HL-60/S4 (cell line): Measurements from ENCODE around the gene TTC33.
"Not testable (repeated sequence)": the region's sequence is repeated elsewhere in the genome, so short reads cannot be mapped to it uniquely, and the experiment has no call there.

Experiments used
- in situ Hi-C: fragments of 300-500 bp; cut with MboI; formaldehyde crosslinking; loops from 2 replicates; pipeline ENCODE4 v1.14.3; 2022; ENCODE audit warnings: low sequenced_read_pairs

TTC33 gene, protein sequence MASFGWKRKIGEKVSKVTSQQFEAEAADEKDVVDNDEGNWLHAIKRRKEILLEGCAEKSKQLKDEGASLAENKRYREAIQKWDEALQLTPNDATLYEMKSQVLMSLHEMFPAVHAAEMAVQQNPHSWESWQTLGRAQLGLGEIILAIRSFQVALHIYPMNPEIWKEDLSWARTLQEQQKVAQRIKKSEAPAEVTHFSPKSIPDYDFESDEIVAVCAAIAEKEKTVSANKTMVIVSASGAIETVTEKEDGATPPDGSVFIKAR

GRCh38 chr5:40755407-40756365, at the start of gene TTC33:
Gene TTC33 (minus strand): TSS chr5:40755961. CDS start chr5:40747018, 8,943 bp downstream.
- in situ Hi-C loops = no loop called here

DNA sequence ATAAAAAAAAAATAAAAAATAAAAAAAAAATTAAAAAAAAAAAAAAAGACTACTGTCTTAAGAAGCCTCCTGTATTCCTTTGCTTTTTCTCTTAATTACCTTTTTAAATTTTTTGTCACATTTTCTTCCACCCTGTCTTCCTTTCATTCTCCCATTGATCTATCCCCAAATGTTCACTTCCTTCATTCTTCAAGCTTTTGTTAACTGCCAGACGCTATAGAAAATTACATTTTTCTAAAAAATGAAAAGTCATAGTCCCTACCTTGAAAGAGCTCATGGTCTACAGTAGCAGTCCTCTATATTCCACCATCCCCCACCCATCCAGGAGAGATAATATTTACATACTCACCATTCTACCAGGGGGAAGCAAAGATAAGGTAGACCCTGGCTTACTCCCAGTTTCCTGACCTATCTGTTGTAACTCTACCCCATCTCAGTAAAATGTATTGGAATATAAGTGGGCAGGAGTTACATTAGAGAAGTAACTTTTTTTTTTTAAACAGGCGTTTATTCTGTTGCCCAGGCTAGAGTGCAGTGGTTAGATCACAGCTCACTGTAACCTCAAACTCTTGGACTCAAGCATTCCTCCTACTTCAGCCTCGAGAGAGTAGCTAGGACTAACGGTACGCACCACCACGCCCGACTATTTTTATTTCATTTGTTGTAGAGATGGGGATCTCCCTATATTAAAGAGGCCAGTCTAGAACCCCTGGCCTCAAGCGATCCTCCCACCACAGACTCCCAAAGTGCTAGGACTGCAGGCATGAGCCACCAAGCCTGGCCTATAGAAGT, 46.2 kb upstream of the TTC33 start:
- in situ Hi-C loops = no loop called here

DNA sequence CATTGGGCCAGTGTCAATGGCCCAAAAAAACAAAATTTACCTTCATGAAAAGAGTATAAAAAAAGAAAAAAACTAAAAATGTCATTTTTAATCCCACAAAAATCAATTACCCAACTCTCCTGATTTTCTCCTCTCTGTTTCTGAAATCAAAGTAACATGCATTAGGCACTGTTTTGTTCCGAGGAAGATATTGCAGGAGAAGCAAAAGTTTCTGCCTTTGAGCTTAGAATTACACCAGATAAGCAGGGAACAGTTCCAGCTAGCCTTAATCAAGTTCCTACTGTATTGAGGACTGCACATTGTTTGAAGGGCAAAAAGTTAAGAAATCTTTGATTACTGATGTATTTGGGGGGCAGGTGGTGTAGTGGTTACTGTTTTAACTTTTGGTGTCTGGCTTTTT, 43.5 kb upstream of the TTC33 start:
- in situ Hi-C loops = no loop called here

- in situ Hi-C loops = no loop called here
Measured at GRCh38 chr5:40798801-40799210, 43.0 kb upstream of the TTC33 start.

DNA sequence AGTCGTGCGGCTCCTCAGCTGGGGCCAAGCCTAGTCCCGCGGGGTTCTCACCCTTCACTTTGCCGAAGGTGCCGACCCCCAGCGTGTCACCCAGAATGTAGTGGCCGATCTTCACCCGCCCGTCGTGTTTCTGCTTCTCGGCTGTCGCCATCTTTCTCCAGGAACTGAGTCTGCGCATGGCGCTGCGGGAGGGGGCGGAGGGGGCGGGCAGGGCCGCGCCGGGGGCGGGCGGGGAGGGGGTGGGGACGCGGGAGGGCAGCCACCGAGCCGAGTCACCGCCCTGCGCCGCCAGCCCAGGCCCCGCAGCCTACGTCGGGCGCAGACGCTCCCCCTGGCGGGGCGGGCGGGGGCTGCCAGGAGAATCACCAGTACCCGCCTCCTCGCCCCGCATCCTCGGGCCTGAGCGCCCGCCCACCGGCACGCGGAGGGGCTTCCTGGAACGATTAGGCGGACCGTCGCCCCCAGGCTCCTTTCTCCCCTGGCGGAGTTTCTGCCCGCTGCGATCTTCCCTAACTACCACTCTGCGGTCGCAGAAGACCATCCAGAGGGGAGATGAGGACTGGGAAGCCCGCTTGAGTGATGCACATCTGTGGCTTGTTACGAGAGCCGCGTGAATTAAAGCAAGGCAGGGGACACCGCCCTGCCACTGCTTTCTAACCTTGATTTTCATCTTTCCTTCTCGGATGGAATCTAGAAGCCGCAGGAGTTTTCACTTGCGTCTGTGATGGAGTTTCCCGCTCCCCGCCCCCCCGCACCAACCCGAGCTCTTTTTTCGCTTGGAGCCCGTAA, 42.4 kb upstream of the TTC33 start, which contains the start of gene PRKAA1:
TSS of gene PRKAA1 (minus strand) at position 363 of the 789 bp plus-strand sequence. CDS start at position 178, 185 bp downstream.
- in situ Hi-C loops = no loop called here

DNA sequence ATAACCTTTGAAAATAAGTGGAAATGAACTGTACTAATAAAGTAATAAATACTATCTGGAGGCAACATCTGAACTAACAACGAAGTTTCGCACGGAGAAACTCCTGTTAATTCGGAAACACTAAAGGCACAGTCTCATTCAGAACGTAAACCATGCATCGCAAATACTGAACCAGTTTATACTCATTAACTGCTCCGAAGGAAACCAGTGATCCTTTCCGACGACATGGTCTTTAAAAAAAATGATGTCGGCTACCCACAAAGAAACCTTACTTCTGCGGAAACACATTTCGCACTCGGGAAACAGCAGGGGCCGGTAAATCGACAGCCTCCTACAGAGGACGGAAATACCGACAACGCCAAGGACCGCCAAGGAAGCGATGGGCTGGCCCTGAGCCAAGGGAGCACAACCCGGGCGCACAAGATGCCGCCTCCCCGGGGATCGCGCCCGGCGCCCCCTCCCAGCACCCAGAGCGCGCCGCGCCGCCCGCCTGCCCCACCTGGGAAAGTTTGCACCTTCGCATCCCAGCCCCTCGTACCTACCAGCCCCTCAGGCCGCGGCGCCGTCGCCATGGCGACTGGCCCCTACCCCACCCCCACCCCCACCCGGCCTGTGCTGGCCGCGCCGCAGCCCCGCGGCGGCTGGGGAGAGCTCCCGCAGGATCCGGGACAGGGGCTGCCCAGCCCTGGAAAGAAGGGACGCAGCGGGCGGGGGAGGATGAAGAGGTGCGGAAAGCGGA, 41.7 kb upstream of the TTC33 start:
- in situ Hi-C loops = no loop called here

GRCh38 chr5:40796487-40796889, 40.7 kb upstream of the TTC33 start:
- in situ Hi-C loops = no loop called here

DNA sequence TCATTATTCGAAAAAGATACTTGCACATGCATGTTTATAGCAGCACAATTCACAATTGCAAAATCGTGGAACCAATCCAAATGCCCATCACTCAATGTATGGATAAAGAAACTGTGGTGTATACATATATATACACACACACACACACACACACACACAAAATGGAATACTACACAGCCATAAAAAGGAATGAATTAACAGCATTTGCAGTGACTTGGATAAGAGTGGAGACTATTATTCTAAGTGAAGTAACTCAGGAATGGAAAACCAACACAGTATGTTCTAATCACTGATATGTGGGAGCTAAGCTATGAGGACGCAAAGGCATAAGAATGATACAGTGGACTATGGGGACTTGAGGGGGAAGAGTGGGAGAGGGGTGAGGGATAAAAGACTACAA, 39.1 kb upstream of the TTC33 start:
- in situ Hi-C loops = not testable (repeated sequence)

DNA sequence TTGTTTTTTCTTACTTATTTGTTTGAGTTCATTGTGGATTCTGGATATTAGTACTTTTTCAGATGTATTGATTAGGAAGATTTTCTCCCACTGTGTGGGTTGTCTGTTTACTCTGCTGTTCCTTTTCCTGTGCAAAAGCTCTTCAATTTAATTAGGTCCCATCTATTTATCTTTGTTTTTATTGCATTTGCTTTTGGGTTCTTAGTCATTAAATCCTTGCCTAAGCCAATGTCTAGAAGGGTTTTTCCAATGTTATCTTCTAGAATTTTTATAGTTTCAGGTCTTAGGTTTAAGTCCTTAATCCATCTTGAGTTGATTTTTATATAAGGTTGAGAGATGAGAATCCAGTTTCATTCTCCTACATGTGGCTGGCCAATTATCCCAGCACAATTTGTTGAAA, 38.6 kb upstream of the TTC33 start:
- in situ Hi-C loops = not testable (repeated sequence)

GRCh38 chr5:40792691-40793090, 36.9 kb upstream of the TTC33 start:
- in situ Hi-C loops = not testable (repeated sequence)

DNA sequence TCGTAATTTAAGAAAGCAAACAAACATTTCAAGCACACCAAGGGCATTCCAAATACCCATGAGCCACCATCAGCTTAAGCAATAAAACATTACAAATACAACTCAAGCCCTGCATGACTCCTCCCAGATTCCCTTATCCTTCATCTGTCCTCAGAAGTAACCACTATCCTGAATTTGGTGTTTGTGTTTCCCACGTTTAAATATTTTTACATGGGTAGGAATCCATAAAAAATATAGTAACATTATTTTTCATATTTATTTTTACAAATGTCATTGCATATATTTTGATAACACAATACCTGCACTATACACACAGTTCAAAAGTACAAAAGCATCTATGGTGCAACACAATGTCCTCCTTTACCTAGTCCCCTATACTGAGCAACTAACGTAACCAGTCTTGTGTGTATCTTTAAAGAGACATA, 36.0 kb upstream of the TTC33 start:
- in situ Hi-C loops = no loop called here

- in situ Hi-C loops = no loop called here
Measured at GRCh38 chr5:40790947-40791593, 35.3 kb upstream of the TTC33 start.

GRCh38 chr5:40788941-40789340, 33.2 kb upstream of the TTC33 start:
- in situ Hi-C loops = not testable (repeated sequence)

GRCh38 chr5:40787986-40788385, 32.2 kb upstream of the TTC33 start:
- in situ Hi-C loops = no loop called here

DNA sequence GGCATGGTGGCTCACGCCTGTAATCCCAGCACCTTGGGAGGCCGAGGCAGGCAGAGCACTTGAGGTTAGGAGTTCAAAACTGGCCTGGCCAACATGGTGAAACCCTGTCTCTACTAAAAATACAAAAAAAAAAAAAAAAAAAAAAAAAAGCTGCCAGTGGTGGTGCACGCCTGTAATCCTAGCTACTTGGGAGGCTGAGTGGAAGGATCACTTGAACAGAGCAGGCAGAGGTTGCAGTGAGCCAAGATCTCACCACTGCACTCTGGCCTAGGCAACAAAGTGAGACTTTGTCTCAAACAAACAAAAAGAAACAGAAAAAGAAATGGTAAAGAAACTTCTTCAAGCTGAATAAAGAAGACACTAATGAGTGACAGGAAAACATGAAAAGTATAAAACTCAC, 30.9 kb upstream of the TTC33 start:
- in situ Hi-C loops = not testable (repeated sequence)

DNA sequence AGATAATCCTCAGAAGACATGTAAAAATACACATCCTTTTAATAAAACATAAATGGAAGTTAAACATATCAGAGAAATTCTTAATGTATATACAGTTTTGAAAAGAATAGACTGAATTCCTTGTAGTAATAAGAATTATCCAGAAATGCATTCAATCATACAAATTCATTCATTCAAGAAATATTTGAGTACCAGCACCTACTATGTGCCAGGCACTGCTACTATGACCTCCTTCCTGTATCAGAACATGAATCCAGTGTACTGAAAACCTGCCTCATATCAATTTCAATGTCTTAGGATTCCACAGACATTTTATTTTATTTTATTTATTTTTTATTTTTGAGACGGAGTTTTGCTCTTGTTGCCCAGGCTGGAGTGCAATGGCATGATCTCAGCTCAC, 29.2 kb upstream of the TTC33 start:
- in situ Hi-C loops = no loop called here

GRCh38 chr5:40784027-40784653, 28.4 kb upstream of the TTC33 start:
- in situ Hi-C loops = no loop called here

- in situ Hi-C loops = no loop called here
Measured at GRCh38 chr5:40781843-40782409, 26.2 kb upstream of the TTC33 start.
